ENCODE results near the gene ZFYVE28.
"Not testable (repeated sequence)": the region's sequence is repeated elsewhere in the genome, so short reads cannot be mapped to it uniquely, and the experiment has no call there.

ZFYVE28 gene

DNA sequence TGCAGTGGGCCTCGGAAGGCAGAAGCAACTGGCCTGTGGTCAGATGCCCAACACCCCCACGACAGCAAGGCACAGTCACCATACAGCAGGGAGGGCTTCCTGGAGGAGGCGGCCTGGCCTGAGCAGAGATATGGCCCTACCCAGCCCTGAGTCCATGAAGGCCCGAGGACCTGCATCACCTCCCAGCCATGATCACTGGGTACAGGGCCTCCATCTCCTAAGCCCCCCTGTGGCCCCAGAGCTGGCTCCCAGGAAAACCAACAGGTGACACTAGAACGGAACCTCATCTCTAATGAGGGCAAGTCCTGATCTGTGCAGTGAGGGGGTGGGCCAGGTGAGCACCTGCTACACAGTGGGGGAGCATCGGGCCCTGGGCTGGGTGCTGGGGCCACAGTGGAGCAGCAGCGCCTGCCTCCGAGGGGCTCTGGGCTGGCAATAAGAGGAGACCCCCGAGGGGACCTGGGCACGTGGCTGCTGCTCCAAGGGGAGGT, 130.3 kb downstream of the ZFYVE28 start:
- Mint-ChIP-seq H3K9me3 (no peaks in the 10 kb centered on the region), H3K4me1 (peaks cover 46% of the 10 kb centered on the region), H3K27me3 (no peaks in the 10 kb centered on the region), H3K4me3 (no peak overlapping the region), H3K36me3 (no peaks in the 10 kb centered on the region), H3K27ac (no peak overlapping the region)

DNA sequence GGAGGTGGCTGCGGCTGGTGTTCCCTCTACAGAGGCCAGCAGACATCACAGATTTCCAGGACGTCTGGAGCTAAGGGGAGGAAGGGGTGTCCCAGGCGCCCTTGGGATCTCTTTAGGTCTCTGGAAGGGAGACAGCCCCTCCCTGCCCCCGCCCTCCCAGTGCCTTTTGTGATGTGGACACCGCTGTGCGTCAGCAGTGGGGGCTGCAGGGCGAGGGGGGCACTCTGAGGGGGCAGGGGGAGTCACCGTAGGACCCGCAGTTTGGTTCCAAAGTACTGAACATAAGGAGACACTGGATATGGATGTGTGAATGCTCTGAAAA, 130.9 kb downstream of the ZFYVE28 start:
- H3K9me3 Mint-ChIP-seq: no peaks in the 10 kb centered on the region
- no peak overlapping the region for H3K27ac Mint-ChIP-seq
- H3K4me3 Mint-ChIP-seq: no peak overlapping the region
- H3K4me1 Mint-ChIP-seq: peaks cover 48% of the 10 kb centered on the region
- no peaks in the 10 kb centered on the region for H3K36me3 Mint-ChIP-seq
- H3K27me3 Mint-ChIP-seq: no peaks in the 10 kb centered on the region

- Mint-ChIP-seq H3K4me3 (no peak overlapping the region), H3K27ac (no peak overlapping the region), H3K9me3 (no peaks in the 10 kb centered on the region), H3K36me3 (no peaks in the 10 kb centered on the region), H3K27me3 (no peaks in the 10 kb centered on the region), H3K4me1 (peaks cover 48% of the 10 kb centered on the region)
These were observed 131.4 kb downstream of the ZFYVE28 start for GRCh38 chr4:2286904-2287593.

DNA sequence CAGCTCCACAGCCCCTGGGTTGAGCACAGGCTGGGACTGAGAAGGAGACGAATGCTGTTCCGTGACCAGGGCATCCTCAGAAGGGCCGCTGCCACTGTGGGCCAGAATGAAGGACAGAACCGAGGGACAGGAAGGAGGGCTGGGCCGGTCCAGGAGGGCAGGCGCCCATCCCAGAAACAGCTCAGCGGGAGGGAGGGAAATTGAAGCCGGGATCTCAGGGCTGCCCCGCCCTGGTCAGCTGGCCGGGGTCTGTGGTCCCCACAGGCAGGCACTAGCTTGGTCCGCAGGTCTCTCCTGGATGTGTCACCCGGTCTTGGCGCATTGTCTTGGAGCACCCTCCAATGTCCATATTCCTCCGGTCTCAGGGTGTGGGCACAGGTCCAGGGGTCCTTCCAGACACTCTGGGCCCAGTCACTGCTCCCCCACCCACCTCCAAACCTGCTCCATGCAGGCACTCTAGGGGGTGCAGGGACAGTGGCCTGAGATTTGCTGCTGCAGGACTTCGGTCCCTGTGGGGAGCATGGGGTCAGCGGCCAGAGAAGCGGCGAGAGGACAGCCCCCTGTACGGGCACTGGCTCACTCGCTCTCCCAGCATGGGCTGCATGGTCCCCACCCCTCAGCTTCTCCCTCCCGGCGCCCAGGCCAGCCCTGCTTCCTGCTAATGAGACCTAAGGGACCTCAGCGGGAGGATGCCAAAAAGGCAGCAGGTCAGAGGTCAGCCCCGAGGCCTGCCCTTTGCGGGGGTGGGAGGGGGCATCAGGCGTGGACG, 132.6 kb downstream of the ZFYVE28 start:
- H3K9me3 Mint-ChIP-seq: no peaks in the 10 kb centered on the region
- no peak overlapping the region for H3K4me3 Mint-ChIP-seq
- H3K36me3 Mint-ChIP-seq: no peaks in the 10 kb centered on the region
- H3K4me1 Mint-ChIP-seq: peaks cover 52% of the 10 kb centered on the region
- no peaks in the 10 kb centered on the region for H3K27me3 Mint-ChIP-seq
- peak overlapping the region; percentile 55 for H3K27ac Mint-ChIP-seq

DNA sequence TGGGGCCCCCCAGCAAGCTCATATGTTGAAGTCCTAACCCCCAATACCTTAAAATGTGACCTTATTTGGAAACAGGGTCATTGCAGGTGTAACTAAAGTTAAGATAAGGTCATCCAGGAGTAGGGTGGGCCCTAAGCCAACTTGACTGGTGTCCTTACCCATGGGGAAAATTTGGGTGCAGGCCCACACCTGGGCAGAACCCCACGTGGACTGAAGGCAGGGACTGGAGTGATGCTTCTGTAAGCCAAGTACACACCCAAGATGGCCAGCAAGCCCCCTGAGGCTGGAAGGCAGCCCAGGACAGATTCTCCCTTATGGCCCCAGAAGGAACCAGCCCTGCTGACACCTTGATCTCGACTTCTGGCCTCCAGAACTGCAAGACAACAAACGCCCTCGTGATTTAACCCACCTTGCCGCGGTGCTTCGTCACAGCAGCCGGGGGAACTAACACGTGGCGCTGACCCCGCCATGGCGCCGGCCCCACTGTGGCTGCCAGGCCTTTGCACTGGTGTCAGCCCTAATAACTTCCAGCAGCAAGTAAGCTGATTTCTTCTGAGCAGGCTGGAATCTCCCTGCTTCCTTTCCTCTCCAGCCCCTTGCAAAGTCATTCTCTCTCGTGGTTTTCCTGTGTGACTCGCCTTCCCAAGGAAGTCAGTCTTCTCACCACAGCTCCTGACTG, 133.4 kb downstream of the ZFYVE28 start:
- Mint-ChIP-seq H3K27ac (peak overlapping the region; percentile 55), H3K9me3 (no peaks in the 10 kb centered on the region), H3K36me3 (no peaks in the 10 kb centered on the region), H3K27me3 (no peaks in the 10 kb centered on the region), H3K4me1 (peaks cover 49% of the 10 kb centered on the region), H3K4me3 (no peak overlapping the region)

- Mint-ChIP-seq H3K27me3 (no peaks in the 10 kb centered on the region), H3K9me3 (no peaks in the 10 kb centered on the region), H3K27ac (no peak overlapping the region), H3K36me3 (no peaks in the 10 kb centered on the region), H3K4me1 (peaks cover 50% of the 10 kb centered on the region), H3K4me3 (no peak overlapping the region)
These were observed 134.1 kb downstream of the ZFYVE28 start for GRCh38 chr4:2284161-2284933.

- Mint-ChIP-seq H3K27me3 (no peaks in the 10 kb centered on the region), H3K4me1 (peaks cover 46% of the 10 kb centered on the region), H3K27ac (peak overlapping the region; percentile 8), H3K9me3 (no peaks in the 10 kb centered on the region), H3K4me3 (no peak overlapping the region), H3K36me3 (no peaks in the 10 kb centered on the region)
These were observed 135.2 kb downstream of the ZFYVE28 start for GRCh38 chr4:2283199-2283711.

DNA sequence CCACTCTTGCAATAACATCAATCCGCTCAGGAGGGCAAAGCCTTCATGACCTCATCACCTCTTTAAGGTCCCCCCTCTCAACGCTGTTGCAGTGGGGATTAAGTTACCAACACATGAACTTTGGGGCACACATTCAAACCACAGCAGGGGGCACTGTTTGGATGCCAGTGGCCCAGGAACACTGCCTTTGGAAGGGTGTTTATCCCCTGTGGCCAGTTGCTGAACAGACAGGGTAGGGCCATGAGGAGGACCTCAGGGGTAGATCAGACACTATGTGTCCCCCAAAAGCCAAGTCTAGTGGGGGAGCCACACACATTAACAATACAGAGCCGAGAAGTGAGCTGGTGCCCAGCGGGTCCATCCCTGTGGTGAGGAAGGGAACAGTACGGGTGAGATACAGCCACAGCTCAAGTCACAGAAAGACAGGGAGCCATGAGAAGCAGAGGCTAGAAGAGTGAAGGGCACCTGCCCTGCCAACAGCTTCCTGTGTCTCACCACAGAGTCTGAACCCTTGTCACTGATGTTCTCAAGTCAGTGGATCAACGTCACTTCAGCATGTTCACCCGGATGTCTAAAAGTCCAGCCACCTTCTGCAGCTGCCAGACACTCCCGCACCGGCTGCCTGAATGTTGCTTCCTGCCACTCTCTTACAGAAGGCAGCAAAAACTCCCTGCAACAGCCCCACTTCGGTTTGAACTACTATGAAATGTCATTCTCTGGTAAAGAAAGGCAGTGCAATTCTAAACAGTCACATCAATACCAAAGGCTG, 136.7 kb downstream of the ZFYVE28 start:
- Mint-ChIP-seq H3K4me3 (peak overlapping the region; percentile 70), H3K4me1 (peaks cover 46% of the 10 kb centered on the region), H3K9me3 (no peaks in the 10 kb centered on the region), H3K27ac (peak overlapping the region; percentile 91), H3K36me3 (no peaks in the 10 kb centered on the region), H3K27me3 (no peaks in the 10 kb centered on the region)

DNA sequence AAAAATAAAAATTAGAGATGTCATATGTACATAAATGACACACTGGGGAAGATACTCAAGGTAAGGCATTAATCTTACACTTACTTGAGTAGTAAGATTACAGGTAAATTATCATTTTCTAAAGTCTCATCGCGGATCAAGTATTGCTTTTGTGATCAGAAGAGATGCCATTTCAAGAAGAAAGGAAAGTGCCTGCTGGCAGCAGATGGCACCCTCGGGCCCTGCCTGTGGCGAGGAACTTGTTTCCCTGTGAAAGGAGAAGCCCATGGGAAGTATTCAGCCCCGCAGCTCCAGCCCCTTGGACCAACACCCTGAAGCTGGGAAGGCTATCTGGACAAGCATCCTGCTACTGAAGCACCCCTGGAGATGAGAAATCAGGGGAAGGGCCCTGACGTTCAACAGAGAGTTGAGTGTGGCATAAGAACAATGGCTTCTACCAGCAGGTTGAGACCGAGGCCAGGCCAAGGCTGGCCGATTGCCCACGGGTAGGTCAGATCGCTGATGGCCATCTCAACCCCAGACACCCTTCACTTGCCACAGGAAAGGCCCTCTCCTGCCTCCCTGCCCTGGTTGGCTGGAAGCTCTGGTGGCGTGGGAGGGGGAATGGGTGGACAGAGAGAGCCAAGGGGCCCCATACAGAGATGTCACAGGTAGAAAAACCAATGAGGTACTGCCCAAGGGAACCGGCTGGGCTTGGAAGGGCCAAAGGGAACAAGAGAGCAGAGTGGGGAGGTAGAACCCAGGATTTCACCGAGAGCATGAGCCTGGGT, 137.7 kb downstream of the ZFYVE28 start:
- Mint-ChIP-seq H3K36me3 (no peaks in the 10 kb centered on the region), H3K27ac (peak overlapping the region; percentile 91), H3K4me1 (peaks cover 46% of the 10 kb centered on the region), H3K9me3 (no peaks in the 10 kb centered on the region), H3K27me3 (no peaks in the 10 kb centered on the region), H3K4me3 (no peak overlapping the region)

- no peaks in the 10 kb centered on the region for H3K9me3 Mint-ChIP-seq
- peaks cover 30% of the 10 kb centered on the region for H3K4me1 Mint-ChIP-seq
- H3K4me3 Mint-ChIP-seq: no peak overlapping the region
- no peak overlapping the region for H3K27ac Mint-ChIP-seq
- no peaks in the 10 kb centered on the region for H3K27me3 Mint-ChIP-seq
- no peaks in the 10 kb centered on the region for H3K36me3 Mint-ChIP-seq
These were observed 140.5 kb downstream of the ZFYVE28 start for GRCh38 chr4:2277956-2278355.

DNA sequence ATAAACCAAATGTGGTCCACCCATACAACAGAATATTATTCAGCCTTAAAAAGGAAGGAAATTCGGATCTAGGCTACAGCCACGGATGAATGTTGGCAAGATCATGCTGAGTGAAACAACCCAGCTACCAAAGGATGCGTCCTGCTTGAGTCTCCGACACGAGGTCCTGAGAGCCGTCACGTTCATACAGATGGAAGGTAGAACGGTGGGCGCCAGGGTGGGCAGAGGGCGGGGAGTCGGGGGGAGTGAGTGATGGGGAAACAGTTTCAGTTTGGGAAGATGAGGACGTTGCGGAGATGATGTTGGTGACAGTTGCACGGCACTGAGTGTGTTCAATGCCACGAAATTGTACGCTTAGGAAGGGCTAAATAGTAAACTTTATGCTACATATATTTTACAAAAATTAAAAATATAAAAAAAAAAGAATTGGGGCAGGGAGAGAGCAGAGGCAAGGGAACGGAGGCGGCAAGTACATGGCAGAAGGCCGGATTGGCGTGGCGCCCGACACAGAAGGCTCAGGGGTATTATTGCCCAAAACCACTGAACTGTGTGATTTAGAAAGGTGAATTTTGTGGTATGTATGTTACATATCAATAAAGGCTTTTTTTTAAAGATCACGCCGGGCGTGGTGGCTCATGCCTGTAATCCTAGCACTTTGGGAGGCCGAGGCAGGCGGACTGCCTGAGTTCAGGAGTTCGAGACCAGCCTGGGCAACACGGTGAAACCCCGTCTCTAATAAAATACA, 141.7 kb downstream of the ZFYVE28 start:
- H3K4me3 Mint-ChIP-seq: no peak overlapping the region

DNA sequence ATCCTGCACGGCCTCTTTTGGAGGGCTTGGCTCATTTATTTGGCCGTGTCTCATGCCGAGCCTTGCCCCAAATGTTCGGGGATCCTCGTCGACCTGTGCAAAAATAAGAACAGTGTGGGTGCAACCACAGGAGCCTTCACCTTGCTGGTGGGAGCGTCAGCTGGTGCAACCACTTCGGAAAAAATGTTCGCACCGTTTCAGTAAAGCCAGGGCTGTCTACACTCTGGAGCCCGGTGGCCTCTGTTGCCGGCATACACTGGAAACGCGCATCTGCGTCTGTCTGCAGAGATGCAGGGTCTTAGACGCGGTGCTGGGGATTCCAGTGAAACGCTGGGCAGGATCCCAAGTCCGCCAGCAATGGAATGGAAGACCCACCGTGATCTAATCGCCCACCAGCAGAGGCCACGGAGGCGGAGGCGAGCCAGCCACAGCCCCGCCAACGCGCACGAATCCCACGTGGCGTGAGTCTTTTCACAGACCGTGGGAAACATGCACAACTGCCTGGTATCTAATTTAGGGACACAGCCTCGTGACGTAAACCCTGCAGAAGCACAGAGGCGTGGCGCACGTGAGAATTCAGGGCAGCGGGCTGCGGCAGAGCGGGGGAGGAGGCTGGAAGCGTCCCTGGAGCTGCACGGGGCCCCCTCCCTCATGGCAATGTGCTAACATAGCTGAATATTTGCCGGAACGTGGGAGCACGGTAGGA, 142.7 kb downstream of the ZFYVE28 start:
- H3K27ac Mint-ChIP-seq: no peak overlapping the region
- peaks cover 7% of the 10 kb centered on the region for H3K4me1 Mint-ChIP-seq
- H3K4me3 Mint-ChIP-seq: no peak overlapping the region
- H3K36me3 Mint-ChIP-seq: no peaks in the 10 kb centered on the region
- H3K27me3 Mint-ChIP-seq: no peaks in the 10 kb centered on the region
- H3K9me3 Mint-ChIP-seq: no peaks in the 10 kb centered on the region

More for the DNA sequence above, 141.7 kb downstream of the ZFYVE28 start:
- Mint-ChIP-seq H3K27me3 (no peaks in the 10 kb centered on the region), H3K9me3 (no peaks in the 10 kb centered on the region), H3K4me1 (peaks cover 18% of the 10 kb centered on the region), H3K27ac (no peak overlapping the region), H3K36me3 (no peaks in the 10 kb centered on the region)

GRCh38 chr4:2275044-2275397, 143.4 kb downstream of the ZFYVE28 start:
- H3K4me1 Mint-ChIP-seq, H3K27me3 Mint-ChIP-seq, H3K36me3 Mint-ChIP-seq, H3K4me3 Mint-ChIP-seq, H3K9me3 Mint-ChIP-seq, H3K27ac Mint-ChIP-seq: not testable (repeated sequence)

All from activated naive CD4-positive, alpha-beta T cell treated with anti-CD3 and anti-CD28 coated beads, Interleukin-2, amount 50 U/mL, for 24 hours (primary cell).